ENCODE measurements around the gene LEKR1. TPM values are rescaled to one million over a fixed set of nuclear protein-coding genes. Genes with fewer than 3 reads are reported as not detected.

The LEKR1 gene
- total RNA-seq, 1 donor from 2014 or later: 0.52 TPM

DNA sequence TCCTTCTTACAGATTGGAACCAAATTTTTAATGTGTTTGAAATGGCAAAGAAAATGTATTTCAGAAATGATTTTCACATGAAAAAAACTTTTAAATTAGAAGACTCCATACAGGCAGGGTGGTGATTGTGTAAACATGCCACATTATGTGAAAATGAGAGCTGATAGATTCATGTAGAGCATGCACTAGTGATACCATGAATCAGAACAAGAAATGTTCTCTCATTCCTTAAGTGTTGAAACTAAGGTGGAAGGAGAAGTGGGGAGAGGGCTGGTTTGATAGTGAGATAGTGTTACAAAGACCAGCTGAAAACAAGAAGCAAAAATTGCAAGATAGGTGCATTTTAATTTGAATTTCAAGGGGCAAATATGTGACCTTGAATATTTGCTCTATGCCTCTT lies 233.5 kb downstream of the LEKR1 start:
- Histone ChIP-seq H3K4me1 (ENCODE audit: control insufficient read depth in 3 of 3, insufficient read depth in 3 of 3, low read length in 3 of 3) (no peaks in the 10 kb centered on the region), H3K9ac (ENCODE audit: low read depth in 1 of 3, low read length in 3 of 3) (no peak overlapping the region), H3K27me3 (ENCODE audit: control insufficient read depth in 3 of 3, insufficient read depth in 3 of 3, low read length in 3 of 3) (no peaks in the 10 kb centered on the region)

DNA sequence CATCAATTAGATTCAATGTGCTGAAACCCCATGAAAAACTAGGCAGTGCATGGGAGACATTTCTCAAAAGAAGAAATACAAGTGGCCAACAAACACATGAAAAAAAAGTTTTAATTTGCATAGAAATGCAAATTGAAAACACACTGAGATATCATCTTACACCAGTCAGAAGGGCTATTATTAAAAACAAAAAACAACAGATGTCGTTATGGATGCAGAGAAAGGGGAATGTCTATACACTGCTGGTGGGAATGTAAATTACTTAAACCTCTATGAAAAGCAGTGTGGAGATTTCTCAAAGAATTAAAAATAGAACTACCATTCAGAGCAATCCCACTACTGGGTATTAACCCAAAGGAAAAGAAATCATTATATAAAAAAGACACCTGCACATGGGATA lies 235.1 kb downstream of the LEKR1 start:
- H3K4me3 ChIP-seq (ENCODE audit: low read length in 3 of 3): no peak overlapping the region
- H3K9me3 ChIP-seq (ENCODE audit: control insufficient read depth in 3 of 3, low read length in 3 of 3): no peaks in the 10 kb centered on the region
- H3K36me3 ChIP-seq (ENCODE audit: control insufficient read depth in 3 of 3, insufficient read depth in 3 of 3, low read length in 3 of 3): no peaks in the 10 kb centered on the region
- no peak overlapping the region for H3K9ac ChIP-seq (ENCODE audit: low read depth in 1 of 3, low read length in 3 of 3)
- H3K27ac ChIP-seq (ENCODE audit: low read depth, low read length): no peak overlapping the region
- no peaks in the 10 kb centered on the region for H3K27me3 ChIP-seq (ENCODE audit: control insufficient read depth in 3 of 3, insufficient read depth in 3 of 3, low read length in 3 of 3)
- no peaks in the 10 kb centered on the region for H3K4me1 ChIP-seq (ENCODE audit: control insufficient read depth in 3 of 3, insufficient read depth in 3 of 3, low read length in 3 of 3)

More for the DNA sequence above, 233.5 kb downstream of the LEKR1 start:
- Histone ChIP-seq H3K4me3 (ENCODE audit: low read length in 3 of 3) (no peak overlapping the region), H3K9me3 (ENCODE audit: control insufficient read depth in 3 of 3, low read length in 3 of 3) (no peaks in the 10 kb centered on the region), H3K27ac (ENCODE audit: low read depth, low read length) (no peak overlapping the region), H3K36me3 (ENCODE audit: control insufficient read depth in 3 of 3, insufficient read depth in 3 of 3, low read length in 3 of 3) (no peaks in the 10 kb centered on the region)

DNA sequence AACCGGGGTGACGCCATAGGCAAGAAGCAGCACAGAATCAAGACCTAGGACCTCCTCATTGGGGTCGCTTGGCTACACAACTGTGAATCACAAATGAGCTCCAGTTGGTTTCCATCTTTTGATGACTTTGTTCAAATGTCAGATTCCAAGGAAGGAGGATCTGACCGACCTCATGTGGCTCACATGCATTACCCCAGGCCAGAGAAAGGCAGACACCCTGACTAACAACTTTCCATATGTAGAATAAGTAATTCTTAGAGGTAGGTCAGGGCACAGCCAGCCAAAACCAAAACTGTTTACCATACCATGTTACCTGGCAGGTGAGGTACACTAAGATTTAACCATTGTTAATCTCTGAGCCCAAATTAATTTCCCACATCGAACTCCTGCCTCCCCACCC lies 237.3 kb downstream of the LEKR1 start:
- no peak overlapping the region for H3K27ac ChIP-seq (ENCODE audit: low read depth, low read length)
- H3K36me3 ChIP-seq (ENCODE audit: control insufficient read depth in 3 of 3, insufficient read depth in 3 of 3, low read length in 3 of 3): no peaks in the 10 kb centered on the region
- no peak overlapping the region for H3K4me3 ChIP-seq (ENCODE audit: low read length in 3 of 3)
- H3K9ac ChIP-seq (ENCODE audit: low read depth in 1 of 3, low read length in 3 of 3): no peak overlapping the region
- H3K9me3 ChIP-seq (ENCODE audit: control insufficient read depth in 3 of 3, low read length in 3 of 3): no peaks in the 10 kb centered on the region
- H3K4me1 ChIP-seq (ENCODE audit: control insufficient read depth in 3 of 3, insufficient read depth in 3 of 3, low read length in 3 of 3): peaks cover 4 to 7% (median 5%) of the 10 kb centered on the region in 3 donors
- H3K27me3 ChIP-seq (ENCODE audit: control insufficient read depth in 3 of 3, insufficient read depth in 3 of 3, low read length in 3 of 3): no peaks in the 10 kb centered on the region

DNA sequence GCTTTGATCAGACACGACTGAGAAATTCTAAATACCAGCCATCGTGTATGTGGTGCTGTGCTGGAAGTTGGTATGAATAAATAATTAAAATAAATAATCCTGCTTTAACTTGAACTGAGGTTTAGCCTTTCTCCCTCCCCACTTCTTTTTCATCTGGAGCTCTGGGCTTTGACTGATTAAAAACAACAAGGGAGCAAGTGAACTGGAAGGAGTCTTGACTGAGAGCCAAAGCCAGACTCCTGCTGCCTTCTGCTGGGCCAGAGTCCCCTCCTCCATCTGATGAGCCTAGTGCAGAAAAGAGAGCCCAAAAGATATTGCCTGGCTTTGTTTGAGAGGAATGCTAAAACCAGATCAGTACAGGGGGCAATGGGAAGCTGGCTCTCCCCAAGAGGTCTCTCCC lies 237.8 kb downstream of the LEKR1 start:
- H3K27ac ChIP-seq (ENCODE audit: low read depth, low read length): no peak overlapping the region
- peaks cover 4 to 7% (median 5%) of the 10 kb centered on the region in 3 donors for H3K4me1 ChIP-seq (ENCODE audit: control insufficient read depth in 3 of 3, insufficient read depth in 3 of 3, low read length in 3 of 3)
- no peaks in the 10 kb centered on the region for H3K36me3 ChIP-seq (ENCODE audit: control insufficient read depth in 3 of 3, insufficient read depth in 3 of 3, low read length in 3 of 3)
- H3K4me3 ChIP-seq (ENCODE audit: low read length in 3 of 3): no peak overlapping the region
- no peak overlapping the region for H3K9ac ChIP-seq (ENCODE audit: low read depth in 1 of 3, low read length in 3 of 3)
- H3K9me3 ChIP-seq (ENCODE audit: control insufficient read depth in 3 of 3, low read length in 3 of 3): no peaks in the 10 kb centered on the region
- no peaks in the 10 kb centered on the region for H3K27me3 ChIP-seq (ENCODE audit: control insufficient read depth in 3 of 3, insufficient read depth in 3 of 3, low read length in 3 of 3)

DNA sequence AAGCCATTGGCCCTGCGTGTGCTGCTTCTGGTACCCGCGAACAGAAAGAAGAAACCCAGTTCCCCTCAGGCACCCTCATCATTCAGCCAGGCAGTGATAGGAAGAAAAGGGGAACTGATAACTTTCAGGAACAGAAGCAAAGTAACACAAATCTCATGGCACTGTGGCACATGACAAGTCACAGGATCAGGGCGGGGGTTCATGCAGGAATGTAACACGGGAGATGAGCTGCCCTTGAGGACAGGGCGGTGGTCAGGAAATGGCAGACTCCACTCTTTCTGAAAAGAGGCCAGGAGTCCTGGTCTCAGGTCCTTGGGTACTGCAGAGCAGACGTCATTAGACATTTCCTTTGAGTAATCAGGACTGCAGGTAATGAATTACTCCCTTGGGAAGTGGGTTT lies 238.2 kb downstream of the LEKR1 start:
- H3K27me3 ChIP-seq (ENCODE audit: control insufficient read depth in 3 of 3, insufficient read depth in 3 of 3, low read length in 3 of 3): no peaks in the 10 kb centered on the region
- no peak overlapping the region for H3K4me3 ChIP-seq (ENCODE audit: low read length in 3 of 3)
- H3K9ac ChIP-seq (ENCODE audit: low read depth in 1 of 3, low read length in 3 of 3): no peak overlapping the region
- peaks cover 4 to 7% (median 5%) of the 10 kb centered on the region in 3 donors for H3K4me1 ChIP-seq (ENCODE audit: control insufficient read depth in 3 of 3, insufficient read depth in 3 of 3, low read length in 3 of 3)
- no peaks in the 10 kb centered on the region for H3K36me3 ChIP-seq (ENCODE audit: control insufficient read depth in 3 of 3, insufficient read depth in 3 of 3, low read length in 3 of 3)
- H3K9me3 ChIP-seq (ENCODE audit: control insufficient read depth in 3 of 3, low read length in 3 of 3): no peaks in the 10 kb centered on the region
- H3K27ac ChIP-seq (ENCODE audit: low read depth, low read length): no peak overlapping the region

DNA sequence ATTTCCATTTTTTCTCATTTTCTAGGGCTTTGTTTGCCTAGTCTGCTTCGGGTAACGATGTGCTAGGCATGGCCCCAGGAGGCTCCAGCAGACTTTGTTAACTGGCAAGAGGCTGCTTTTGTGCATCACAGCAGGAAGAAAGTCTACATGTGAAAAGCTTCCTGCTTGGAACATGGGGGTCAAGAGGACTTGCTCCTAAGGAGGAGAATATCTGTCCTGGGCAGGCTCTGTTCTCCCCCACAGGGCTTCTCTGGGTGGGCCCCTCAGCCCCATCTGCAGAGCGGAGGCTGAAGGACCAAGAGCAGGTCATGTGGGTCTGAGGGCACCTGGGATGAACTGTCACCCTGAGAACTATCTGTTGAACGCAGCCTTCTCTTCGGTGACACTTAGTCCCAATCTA lies 239.0 kb downstream of the LEKR1 start:
- H3K4me3 ChIP-seq (ENCODE audit: low read length in 3 of 3): no peak overlapping the region
- no peak overlapping the region for H3K9ac ChIP-seq (ENCODE audit: low read depth in 1 of 3, low read length in 3 of 3)
- no peaks in the 10 kb centered on the region for H3K36me3 ChIP-seq (ENCODE audit: control insufficient read depth in 3 of 3, insufficient read depth in 3 of 3, low read length in 3 of 3)
- no peaks in the 10 kb centered on the region for H3K9me3 ChIP-seq (ENCODE audit: control insufficient read depth in 3 of 3, low read length in 3 of 3)
- peaks cover 4 to 7% (median 5%) of the 10 kb centered on the region in 3 donors for H3K4me1 ChIP-seq (ENCODE audit: control insufficient read depth in 3 of 3, insufficient read depth in 3 of 3, low read length in 3 of 3)
- no peak overlapping the region for H3K27ac ChIP-seq (ENCODE audit: low read depth, low read length)
- H3K27me3 ChIP-seq (ENCODE audit: control insufficient read depth in 3 of 3, insufficient read depth in 3 of 3, low read length in 3 of 3): no peaks in the 10 kb centered on the region

DNA sequence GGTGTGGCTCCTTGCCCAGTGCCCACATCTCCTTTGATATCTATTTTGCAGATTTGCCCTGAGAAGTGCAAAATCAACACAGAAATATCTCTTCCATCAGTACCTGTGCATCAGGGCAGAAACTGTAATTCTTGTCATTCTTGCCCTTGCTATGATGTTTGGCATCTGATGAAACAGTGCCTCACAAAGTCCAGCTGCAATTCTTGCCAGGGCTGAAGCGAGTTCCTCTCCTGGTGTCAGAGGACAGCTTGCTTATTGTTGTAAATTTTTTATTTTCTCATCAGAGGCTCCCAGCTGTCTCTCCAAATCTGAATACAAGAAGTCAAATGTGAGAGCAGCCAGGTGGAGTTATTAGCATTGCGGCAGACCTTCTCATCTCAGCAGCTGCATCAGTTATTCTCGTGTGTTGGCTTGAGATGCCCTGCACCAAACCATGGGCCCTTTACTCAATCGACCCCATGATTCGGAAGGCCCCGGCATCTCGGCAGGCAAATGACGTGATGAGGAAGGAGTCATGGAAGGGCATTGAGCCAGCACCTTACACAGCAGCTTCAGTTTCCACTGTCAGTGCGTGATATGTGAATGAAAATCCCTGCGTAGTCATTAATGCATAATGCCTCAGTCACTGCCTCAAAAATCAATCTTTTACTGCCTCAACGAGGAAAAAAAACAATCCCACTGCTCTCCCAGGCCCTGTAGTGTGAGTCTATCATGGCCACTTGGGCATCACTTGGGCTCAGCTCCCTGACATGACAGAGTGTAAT lies 240.4 kb downstream of the LEKR1 start:
- Histone ChIP-seq H3K27ac (ENCODE audit: low read depth, low read length) (no peak overlapping the region), H3K9me3 (ENCODE audit: control insufficient read depth in 3 of 3, low read length in 3 of 3) (no peaks in the 10 kb centered on the region), H3K4me1 (ENCODE audit: control insufficient read depth in 3 of 3, insufficient read depth in 3 of 3, low read length in 3 of 3) (peaks cover 4 to 7% (median 5%) of the 10 kb centered on the region in 3 donors), H3K27me3 (ENCODE audit: control insufficient read depth in 3 of 3, insufficient read depth in 3 of 3, low read length in 3 of 3) (no peaks in the 10 kb centered on the region), H3K36me3 (ENCODE audit: control insufficient read depth in 3 of 3, insufficient read depth in 3 of 3, low read length in 3 of 3) (no peaks in the 10 kb centered on the region), H3K4me3 (ENCODE audit: low read length in 3 of 3) (peak overlapping the region in 1 of 3 donors; percentile 6), H3K9ac (ENCODE audit: low read depth in 1 of 3, low read length in 3 of 3) (peak overlapping the region in 1 of 3 donors; percentile 27)

DNA sequence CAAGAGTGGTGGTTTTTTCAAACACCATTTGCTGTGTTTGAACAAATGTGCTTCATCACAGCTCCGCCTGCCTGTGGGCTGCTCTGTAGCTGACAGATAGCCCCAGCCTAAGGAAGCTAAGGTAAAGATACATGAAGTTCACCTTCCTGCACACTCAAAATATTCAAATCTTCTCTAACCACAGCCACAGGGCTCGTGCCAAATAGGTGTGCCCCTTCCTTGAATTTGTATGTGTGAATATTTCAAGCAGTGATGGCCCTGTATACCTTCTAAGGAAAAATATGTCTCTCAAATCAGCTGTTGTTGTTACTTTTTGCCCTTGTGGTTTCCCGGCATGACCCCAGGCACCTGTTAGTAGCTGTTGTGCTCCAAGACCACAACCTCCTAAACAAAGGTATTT lies 241.0 kb downstream of the LEKR1 start:
- Histone ChIP-seq H3K9ac (ENCODE audit: low read depth in 1 of 3, low read length in 3 of 3) (no peak overlapping the region), H3K27ac (ENCODE audit: low read depth, low read length) (no peak overlapping the region), H3K9me3 (ENCODE audit: control insufficient read depth in 3 of 3, low read length in 3 of 3) (no peaks in the 10 kb centered on the region), H3K4me3 (ENCODE audit: low read length in 3 of 3) (no peak overlapping the region), H3K36me3 (ENCODE audit: control insufficient read depth in 3 of 3, insufficient read depth in 3 of 3, low read length in 3 of 3) (no peaks in the 10 kb centered on the region), H3K27me3 (ENCODE audit: control insufficient read depth in 3 of 3, insufficient read depth in 3 of 3, low read length in 3 of 3) (no peaks in the 10 kb centered on the region), H3K4me1 (ENCODE audit: control insufficient read depth in 3 of 3, insufficient read depth in 3 of 3, low read length in 3 of 3) (peaks cover 4 to 7% (median 5%) of the 10 kb centered on the region in 3 donors)

DNA sequence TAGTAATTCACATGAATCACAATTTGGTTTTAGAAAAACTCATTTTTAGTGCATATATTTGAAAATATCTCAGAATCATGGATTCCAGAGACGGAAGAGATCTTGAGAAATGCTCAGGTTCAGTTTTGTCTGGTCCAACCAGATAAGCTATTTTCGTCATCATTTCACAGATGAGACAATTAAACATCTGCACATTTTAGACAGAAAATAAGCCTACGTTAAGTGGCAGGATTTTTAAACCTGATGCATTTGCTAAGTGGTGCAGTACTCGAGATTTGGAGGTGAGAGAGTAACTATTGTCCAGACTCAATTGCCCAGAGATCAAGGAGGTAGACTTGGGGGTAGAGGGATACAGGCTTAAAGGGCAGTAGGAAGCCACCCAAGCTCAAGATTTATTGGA lies 243.3 kb downstream of the LEKR1 start:
- H3K27me3 ChIP-seq (ENCODE audit: control insufficient read depth in 3 of 3, insufficient read depth in 3 of 3, low read length in 3 of 3): no peaks in the 10 kb centered on the region
- no peaks in the 10 kb centered on the region for H3K36me3 ChIP-seq (ENCODE audit: control insufficient read depth in 3 of 3, insufficient read depth in 3 of 3, low read length in 3 of 3)
- H3K4me1 ChIP-seq (ENCODE audit: control insufficient read depth in 3 of 3, insufficient read depth in 3 of 3, low read length in 3 of 3): peaks cover 4 to 7% (median 5%) of the 10 kb centered on the region in 3 donors

DNA sequence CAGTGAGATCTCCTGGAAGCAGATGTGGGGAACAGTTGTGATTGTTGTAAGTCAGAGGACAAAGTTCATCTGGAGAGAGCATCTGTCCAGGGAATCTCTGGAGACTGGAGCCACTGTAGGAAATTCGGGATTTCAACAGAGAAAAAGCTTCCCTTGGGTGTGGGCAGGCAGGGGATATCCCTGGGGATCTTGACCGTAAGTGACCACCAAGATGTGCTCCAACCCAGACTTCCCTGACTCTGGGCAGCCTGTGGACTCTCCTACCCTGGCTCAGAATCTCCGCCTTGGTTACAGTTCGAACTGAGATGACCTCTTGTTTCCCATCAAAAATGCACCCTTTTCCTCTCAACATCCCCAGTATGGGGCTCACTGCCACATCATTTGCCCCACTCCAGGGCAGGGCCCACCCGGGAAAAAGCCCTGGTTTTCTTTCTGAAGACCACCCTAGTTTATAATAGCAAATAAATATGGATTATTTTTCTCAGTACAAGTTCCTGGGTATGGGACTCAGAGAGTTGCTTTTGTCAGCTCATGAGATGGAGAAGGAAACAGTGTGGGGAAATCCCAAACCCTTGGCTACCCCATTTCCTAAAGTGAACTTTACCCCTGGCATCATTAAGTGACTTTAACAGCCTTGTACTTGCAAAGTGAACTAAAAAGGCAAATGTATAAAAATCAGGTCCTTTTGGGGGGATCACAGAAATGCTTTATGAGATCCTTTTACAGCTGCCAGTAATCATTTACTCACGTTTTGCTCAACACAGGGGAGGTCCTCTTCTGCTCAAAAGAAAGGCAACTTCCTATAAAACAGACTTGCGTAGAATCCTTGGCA lies 243.9 kb downstream of the LEKR1 start:
- Histone ChIP-seq H3K4me1 (ENCODE audit: control insufficient read depth in 3 of 3, insufficient read depth in 3 of 3, low read length in 3 of 3) (peaks cover 4 to 7% (median 5%) of the 10 kb centered on the region in 3 donors), H3K4me3 (ENCODE audit: low read length in 3 of 3) (no peak overlapping the region), H3K36me3 (ENCODE audit: control insufficient read depth in 3 of 3, insufficient read depth in 3 of 3, low read length in 3 of 3) (no peaks in the 10 kb centered on the region), H3K9ac (ENCODE audit: low read depth in 1 of 3, low read length in 3 of 3) (no peak overlapping the region), H3K27me3 (ENCODE audit: control insufficient read depth in 3 of 3, insufficient read depth in 3 of 3, low read length in 3 of 3) (no peaks in the 10 kb centered on the region), H3K27ac (ENCODE audit: low read depth, low read length) (no peak overlapping the region), H3K9me3 (ENCODE audit: control insufficient read depth in 3 of 3, low read length in 3 of 3) (no peaks in the 10 kb centered on the region)

More for the DNA sequence above, 243.3 kb downstream of the LEKR1 start:
- Histone ChIP-seq H3K27ac (ENCODE audit: low read depth, low read length) (no peak overlapping the region), H3K9me3 (ENCODE audit: control insufficient read depth in 3 of 3, low read length in 3 of 3) (no peaks in the 10 kb centered on the region), H3K4me3 (ENCODE audit: low read length in 3 of 3) (no peak overlapping the region), H3K9ac (ENCODE audit: low read depth in 1 of 3, low read length in 3 of 3) (no peak overlapping the region)

Measured in skeletal muscle tissue (tissue), 4 donors.